Measurements from ENCODE around the gene TMEM121B.
A peak's percentile ranks its signal among the peaks of the same experiment; 100 is the strongest.

TMEM121B gene

GRCh38 chr22:17109976-17110375 lies 11.2 kb downstream of the TMEM121B start:
- no peak for DNase-seq

- no peak for DNase-seq
Observed at GRCh38 chr22:17109113-17109865, 11.9 kb downstream of the TMEM121B start.

- DNase-seq, result no peak
Observed at GRCh38 chr22:17108256-17109112, 12.7 kb downstream of the TMEM121B start.

GRCh38 chr22:17107547-17107810 lies 13.7 kb downstream of the TMEM121B start:
- no peak for DNase-seq

GRCh38 chr22:17106785-17107546 lies 14.2 kb downstream of the TMEM121B start:
- DNase-seq, result no peak

GRCh38 chr22:17106161-17106784 lies 14.9 kb downstream of the TMEM121B start:
- no peak for DNase-seq

GRCh38 chr22:17105143-17106129 lies 15.7 kb downstream of the TMEM121B start:
- no peak for DNase-seq

GRCh38 chr22:17104336-17104935 lies 16.7 kb downstream of the TMEM121B start:
- DNase-seq, result no peak

GRCh38 chr22:17103351-17103750 lies 17.8 kb downstream of the TMEM121B start:
- DNase-seq, result no peak

GRCh38 chr22:17102297-17102667 lies 18.9 kb downstream of the TMEM121B start:
- no peak for DNase-seq

- DNase-seq, result no peak
Observed at GRCh38 chr22:17101475-17102296, 19.5 kb downstream of the TMEM121B start.

- no peak for DNase-seq
Observed at GRCh38 chr22:17100621-17101020, 20.5 kb downstream of the TMEM121B start.

GRCh38 chr22:17098379-17098819 lies 22.8 kb downstream of the TMEM121B start:
- no peak for DNase-seq

GRCh38 chr22:17097701-17098100 lies 23.5 kb downstream of the TMEM121B start:
- no peak for DNase-seq

GRCh38 chr22:17097062-17097461 lies 24.1 kb downstream of the TMEM121B start:
- peak; percentile 2 for DNase-seq

- no peak for DNase-seq
Observed at GRCh38 chr22:17096071-17096470, 25.1 kb downstream of the TMEM121B start.

GRCh38 chr22:17095538-17095937 lies 25.6 kb downstream of the TMEM121B start:
- no peak for DNase-seq

GRCh38 chr22:17093081-17093480 lies 28.1 kb downstream of the TMEM121B start:
- no peak for DNase-seq

- DNase-seq, result no peak
Observed at GRCh38 chr22:17091851-17092250, 29.3 kb downstream of the TMEM121B start.

GRCh38 chr22:17090550-17090949 lies 30.6 kb downstream of the TMEM121B start:
- no peak for DNase-seq

Measured in NCI-H2081 treated with DMSO at 0.1 percent for 48 hours (cell line).